ENCODE results near the gene TIMM17B.

DNA sequence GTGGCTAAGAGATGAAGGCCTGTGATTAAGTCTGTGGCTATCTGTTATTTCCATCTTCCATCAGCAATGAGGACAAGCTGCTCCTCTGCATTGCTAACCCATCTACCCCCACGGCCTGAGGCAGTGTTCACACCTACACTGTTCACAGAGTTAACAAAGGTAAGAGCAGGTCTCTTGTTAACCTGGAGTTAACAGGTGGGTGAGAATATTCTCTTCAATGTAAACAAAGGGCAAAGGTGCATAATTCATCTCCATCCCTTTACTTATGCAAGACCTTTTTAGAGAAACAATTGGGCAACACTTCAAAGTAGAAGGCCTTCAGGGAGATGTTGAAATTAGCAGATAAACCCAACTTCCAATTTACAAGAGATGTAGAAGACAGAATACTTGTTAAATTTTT is 11.0 kb upstream of the TIMM17B start:
- no peak for TF ChIP-seq EP300 (IDR thresholded peaks at IDR 0.05; ENCODE audit: borderline replicate concordance)
- no peak for TF ChIP-seq CEBPB (IDR thresholded peaks at IDR 0.05)
- TF ChIP-seq FOXM1 (IDR thresholded peaks at IDR 0.05; ENCODE audit: borderline replicate concordance, low read depth) = no peak
- TF ChIP-seq NFIC (IDR thresholded peaks at IDR 0.05) = no peak
- TF ChIP-seq, protein P1, sequence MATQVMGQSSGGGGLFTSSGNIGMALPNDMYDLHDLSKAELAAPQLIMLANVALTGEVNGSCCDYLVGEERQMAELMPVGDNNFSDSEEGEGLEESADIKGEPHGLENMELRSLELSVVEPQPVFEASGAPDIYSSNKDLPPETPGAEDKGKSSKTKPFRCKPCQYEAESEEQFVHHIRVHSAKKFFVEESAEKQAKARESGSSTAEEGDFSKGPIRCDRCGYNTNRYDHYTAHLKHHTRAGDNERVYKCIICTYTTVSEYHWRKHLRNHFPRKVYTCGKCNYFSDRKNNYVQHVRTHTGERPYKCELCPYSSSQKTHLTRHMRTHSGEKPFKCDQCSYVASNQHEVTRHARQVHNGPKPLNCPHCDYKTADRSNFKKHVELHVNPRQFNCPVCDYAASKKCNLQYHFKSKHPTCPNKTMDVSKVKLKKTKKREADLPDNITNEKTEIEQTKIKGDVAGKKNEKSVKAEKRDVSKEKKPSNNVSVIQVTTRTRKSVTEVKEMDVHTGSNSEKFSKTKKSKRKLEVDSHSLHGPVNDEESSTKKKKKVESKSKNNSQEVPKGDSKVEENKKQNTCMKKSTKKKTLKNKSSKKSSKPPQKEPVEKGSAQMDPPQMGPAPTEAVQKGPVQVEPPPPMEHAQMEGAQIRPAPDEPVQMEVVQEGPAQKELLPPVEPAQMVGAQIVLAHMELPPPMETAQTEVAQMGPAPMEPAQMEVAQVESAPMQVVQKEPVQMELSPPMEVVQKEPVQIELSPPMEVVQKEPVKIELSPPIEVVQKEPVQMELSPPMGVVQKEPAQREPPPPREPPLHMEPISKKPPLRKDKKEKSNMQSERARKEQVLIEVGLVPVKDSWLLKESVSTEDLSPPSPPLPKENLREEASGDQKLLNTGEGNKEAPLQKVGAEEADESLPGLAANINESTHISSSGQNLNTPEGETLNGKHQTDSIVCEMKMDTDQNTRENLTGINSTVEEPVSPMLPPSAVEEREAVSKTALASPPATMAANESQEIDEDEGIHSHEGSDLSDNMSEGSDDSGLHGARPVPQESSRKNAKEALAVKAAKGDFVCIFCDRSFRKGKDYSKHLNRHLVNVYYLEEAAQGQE (IDR thresholded peaks at IDR 0.05; ENCODE audit: low read depth) = no peak
- no peak for TF ChIP-seq CREB1 (IDR thresholded peaks at IDR 0.05; ENCODE audit: low read depth)
- no peak for TF ChIP-seq TAF1 (IDR thresholded peaks at IDR 0.05; ENCODE audit: low read depth)
- TF ChIP-seq, protein P2, sequence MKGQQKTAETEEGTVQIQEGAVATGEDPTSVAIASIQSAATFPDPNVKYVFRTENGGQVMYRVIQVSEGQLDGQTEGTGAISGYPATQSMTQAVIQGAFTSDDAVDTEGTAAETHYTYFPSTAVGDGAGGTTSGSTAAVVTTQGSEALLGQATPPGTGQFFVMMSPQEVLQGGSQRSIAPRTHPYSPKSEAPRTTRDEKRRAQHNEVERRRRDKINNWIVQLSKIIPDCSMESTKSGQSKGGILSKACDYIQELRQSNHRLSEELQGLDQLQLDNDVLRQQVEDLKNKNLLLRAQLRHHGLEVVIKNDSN (IDR thresholded peaks at IDR 0.05) = no peak
- TF ChIP-seq, protein P3, sequence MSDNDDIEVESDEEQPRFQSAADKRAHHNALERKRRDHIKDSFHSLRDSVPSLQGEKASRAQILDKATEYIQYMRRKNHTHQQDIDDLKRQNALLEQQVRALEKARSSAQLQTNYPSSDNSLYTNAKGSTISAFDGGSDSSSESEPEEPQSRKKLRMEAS (IDR thresholded peaks at IDR 0.05) = no peak
- no peak for TF ChIP-seq EGR1 (IDR thresholded peaks at IDR 0.05)
- no peak for TF ChIP-seq TEAD4 (IDR thresholded peaks at IDR 0.05)
